K562 (cell line): ENCODE measurements around the gene ANO1. TPM values are rescaled to one million over a fixed set of nuclear protein-coding genes. Genes with fewer than 3 reads are reported as not detected.

Source experiments
- ATAC-seq: fragments of 200-7000 bp; cut with Tn5 transposase; 3 replicates; pipeline ENCODE4 v1.9.1; 2020; ENCODE audit warnings: moderate library complexity
- BruUV-seq: library from RNA; stranded (reverse); fragments of 400-500 nt; replicated peaks from 2 replicates; lab custom pipeline; 2021; lab: Mats Ljungman, UMichigan
- CTCF ChIA-PET: fragments of 300-600 bp; formaldehyde crosslinking; extraction: SDS; loops from one replicate; lab custom pipeline; 2021; ENCODE audit warnings: low intra/inter-chr PET ratio; lab: Yijun Ruan, JAX
- POLR2A ChIA-PET: fragments of 300-600, 350-650 bp; sonication (Branson Sonifier 250); formaldehyde crosslinking; extraction: SDS; loops from one replicate; lab custom pipeline; 2021; ENCODE audit warnings: antibody characterized with exemption, inconsistent platforms; lab: Yijun Ruan, JAX
- DNase-seq, 4 experiments: peaks; one replicate each; pipeline versions ENCODE4 v3.0.0 to v3.0.0-alpha.2; 2011 to 2018; ENCODE audit warnings: low spot score in 3 of 4, mixed read lengths in 3 of 4; ENCODE audit errors: extremely low read depth in 1 of 4
- FAIRE-seq: peaks from 2 replicates; lab custom pipeline; 2011; peaks lifted over from hg19 to GRCh38; lab: Jason Lieb, UNC
- H2AFZ ChIP-seq: 2 replicates; pipeline ENCODE4 v1.6.0; 2011; ENCODE audit warnings: low read depth, low read length, control low read depth, inconsistent platforms
- H3K27ac ChIP-seq: fragments of 200-600 bp; 3 replicates; pipeline ENCODE4 v1.8.0; 2011; ENCODE audit warnings: low read depth, mild to moderate bottlenecking, control low read depth, inconsistent platforms, low read length, moderate library complexity, mixed read lengths; ENCODE audit errors: extremely low read depth
- H3K27me3 ChIP-seq, 2 experiments: fragments of 300-600 bp in 1 of 2; 2 replicates in 1 of 2; 3 replicates in 1 of 2; pipeline versions ENCODE4 v1.6.0 to v1.8.0; 2011; ENCODE audit warnings: inconsistent platforms in 2 of 2, low read length in 2 of 2, mild to moderate bottlenecking in 1 of 2, mixed read lengths in 1 of 2, moderate library complexity in 1 of 2; ENCODE audit not compliant: control insufficient read depth in 2 of 2, insufficient read depth in 2 of 2
- H3K36me3 ChIP-seq: fragments of 300-600 bp; 3 replicates; pipeline ENCODE4 v1.8.0; 2011; ENCODE audit warnings: mild to moderate bottlenecking, low read length, inconsistent platforms; ENCODE audit not compliant: control insufficient read depth, insufficient read depth
- H3K4me1 ChIP-seq, 2 experiments: fragments of 200-600 bp in 1 of 2; replicated peaks in 1 of 2; 2 replicates in 1 of 2; 3 replicates in 1 of 2; pipeline versions ENCODE4 v1.5.1 to v1.8.0; 2011; ENCODE audit warnings: inconsistent platforms in 2 of 2, low read length in 2 of 2, mild to moderate bottlenecking in 1 of 2, mixed read lengths in 1 of 2, moderate library complexity in 1 of 2; ENCODE audit not compliant: control insufficient read depth in 2 of 2, insufficient read depth in 2 of 2
- H3K4me2 ChIP-seq: 2 replicates; pipeline ENCODE4 v1.6.1; 2011; ENCODE audit warnings: low read length, control low read depth, inconsistent platforms, mixed read lengths; ENCODE audit not compliant: insufficient read depth
- H3K4me3 ChIP-seq: fragments of 200-600 bp; sonication (generic), shearing (Covaris generic); 2 replicates; pipeline ENCODE4 v1.5.1; 2016; ENCODE audit warnings: control low read depth, inconsistent platforms
- H3K79me2 ChIP-seq: fragments of 200-600 bp; 3 replicates; pipeline ENCODE4 v1.8.0; 2011; ENCODE audit warnings: low read length, inconsistent platforms; ENCODE audit not compliant: control insufficient read depth, insufficient read depth
- H3K9ac ChIP-seq, 2 experiments: 2 replicates each; pipeline versions ENCODE4 v1.6.0 to v1.6.1; 2011; ENCODE audit warnings: low read depth in 2 of 2, low read length in 2 of 2, control low read depth in 1 of 2, inconsistent platforms in 1 of 2, mild to moderate bottlenecking in 1 of 2, mixed read lengths in 1 of 2; ENCODE audit not compliant: insufficient read depth in 1 of 2
- H3K9me1 ChIP-seq: one replicate; pipeline ENCODE4 v1.6.0; 2011; ENCODE audit warnings: inconsistent platforms, mild to moderate bottlenecking, low read length, moderate library complexity; ENCODE audit not compliant: control insufficient read depth, insufficient read depth
- H3K9me3 ChIP-seq: replicated peaks from 2 replicates; pipeline ENCODE4 v1.5.1; 2011; ENCODE audit warnings: low read depth, low read length, inconsistent platforms; ENCODE audit not compliant: control insufficient read depth, insufficient read depth
- H4K20me1 ChIP-seq: replicated peaks from 2 replicates; pipeline ENCODE4 v1.6.1; 2011; ENCODE audit warnings: low read length, inconsistent platforms, mixed read lengths; ENCODE audit not compliant: control insufficient read depth, insufficient read depth
- BACH1 ChIP-seq: fragments of 200-800 bp; sonication (Bioruptor generic); IDR thresholded peaks from 2 replicates; pipeline ENCODE4 v1.6.1; 2016; ENCODE audit warnings: missing genetic modification characterization, missing compliant biosample characterization
- CBX5 ChIP-seq: IDR thresholded peaks from 2 replicates; pipeline ENCODE4 v1.6.1; 2014; ENCODE audit warnings: low read depth, borderline replicate concordance
- CLOCK ChIP-seq: fragments of 250-450 bp; sonication (Bioruptor Pico); IDR thresholded peaks from 2 replicates; pipeline ENCODE4 v1.4.0; 2020; ENCODE audit warnings: mild to moderate bottlenecking, moderate library complexity, borderline replicate concordance
- DPF2 ChIP-seq: fragments of 450-650 bp; IDR thresholded peaks from 2 replicates; pipeline ENCODE4 v1.6.1; 2016
- GTF2A2 ChIP-seq: IDR thresholded peaks from 2 replicates; pipeline ENCODE4 v1.6.1; 2016; ENCODE audit warnings: mild to moderate bottlenecking, missing genetic modification characterization, missing compliant biosample characterization
- HSF4 ChIP-seq: fragments of 250-450 bp; sonication (Bioruptor Pico); IDR thresholded peaks from 2 replicates; pipeline ENCODE4 v2.1.2; 2022; ENCODE audit warnings: mild to moderate bottlenecking, moderate library complexity, borderline replicate concordance
- MEF2D ChIP-seq: conservative IDR thresholded peaks from 2 replicates; pipeline ENCODE4 v1.6.1; 2016; ENCODE audit warnings: low read depth, missing genetic modification characterization, missing compliant biosample characterization
- SPI1 ChIP-seq: IDR thresholded peaks from 2 replicates; pipeline ENCODE4 v1.6.1; 2011; ENCODE audit warnings: low read depth, low read length, control low read depth, borderline replicate concordance
- TAL1 ChIP-seq: fragments of 450-650 bp; IDR thresholded peaks from 2 replicates; pipeline ENCODE4 v1.6.1; 2016; ENCODE audit warnings: mild to moderate bottlenecking
- ZNF197 ChIP-seq: fragments of 200-800 bp; sonication (Bioruptor generic); IDR thresholded peaks from 2 replicates; pipeline ENCODE4 v1.6.1; 2016; ENCODE audit warnings: low read depth, missing genetic modification characterization, missing compliant biosample characterization
- ZNF586 ChIP-seq: fragments of 450-650 bp; formaldehyde crosslinking; conservative IDR thresholded peaks from 2 replicates; pipeline ENCODE4 v1.4.0; 2020; ENCODE audit warnings: mild to moderate bottlenecking, moderate library complexity
- WGBS: fragments of 100-300 bp; shearing (Covaris generic); methylation state at CpG from one replicate; pipeline ENCODE4 v1.1.6; 2016; ENCODE audit warnings: low coverage, mixed read lengths; ENCODE audit not compliant: insufficient coverage; ENCODE audit errors: missing lambda C conversion rate; 5-methylcytosine and 5-hydroxymethylcytosine counted together
- in situ Hi-C: fragments of 300-500 bp; cut with MboI; formaldehyde crosslinking; loops from 4 replicates; pipeline ENCODE4 v1.15.0; 2018; ENCODE audit warnings: inconsistent platforms, mixed read lengths
- intact Hi-C: fragments of 100-400 bp; cut with micrococcal nuclease; formaldehyde crosslinking; loops from 2 replicates; pipeline ENCODE4 v1.14.2; 2022
- polyA plus RNA-seq, 8 experiments: library from polyadenylated mRNA; depleted of rRNA in 4 of 8; stranded (reverse) in 5 of 8; unstranded in 3 of 8; fragments of >200 nt; fragmentation: Nextera tagmentation in 2 of 8; fragmentation: Illumina TruSeq in 1 of 8; extraction: Ambion mirVana in 2 of 8; extraction: Trizol in 1 of 8; gene quantifications; 2 replicates each; pipeline versions ENCODE4 v1.2.1 to v1.2.3, GENCODE V29; 2011 to 2014; ENCODE audit warnings: inconsistent platforms in 1 of 8, missing spikeins in 1 of 8
- total RNA-seq, 7 experiments: library from RNA; depleted of rRNA in 6 of 7; stranded (reverse); fragments of >200 nt in 6 of 7; fragmentation: Illumina TruSeq in 2 of 7; extraction: Trizol in 2 of 7; gene quantifications; 2 replicates each; pipeline versions ENCODE4 v1.2.1 to v1.2.3, GENCODE V29; 2011 to 2021; ENCODE audit warnings: low replicate concordance in 1 of 7

Gene ANO1
- total and polyA plus RNA-seq, 9 of the 15 experiments (the other 6 are each of a cell fraction or from before 2014, with no cell fraction given) = not detected

- TF ChIP-seq GTF2A2 (tag) = no peak
- TF ChIP-seq MEF2D (tag) = no peak
- TF ChIP-seq ZNF197 = no peak
- no peak for TF ChIP-seq DPF2
- no peak for TF ChIP-seq HSF4 (CRISPR knock-in tag)
- TF ChIP-seq CBX5 = no peak
- no peak for TF ChIP-seq BACH1 (tag)
- TF ChIP-seq TAL1 = no peak
- TF ChIP-seq ZNF586 = no peak
Observed at GRCh38 chr11:70057080-70057479, 21.0 kb upstream of the ANO1 start (continued).

- ChIA-PET POLR2A (no interaction called here), CTCF (no interaction called here)
- no peak overlapping the region for H3K4me3 ChIP-seq
- no peak overlapping the region for H2AFZ ChIP-seq
- 0% methylated on average over 5 of the region's 5 CpGs for WGBS
- no peaks in the 10 kb centered on the region for H3K79me2 ChIP-seq
- no peaks in the 10 kb centered on the region for H3K4me1 ChIP-seq
- ATAC-seq = no peak
- BruUV-seq = no TSS peak
- peaks cover 6 to 36% of the 10 kb centered on the region in 2 experiments for H3K27me3 ChIP-seq
- intact Hi-C loops = no loop called here
- no peak overlapping the region for H3K4me2 ChIP-seq
- no peak overlapping the region for H3K27ac ChIP-seq
- TF ChIP-seq CLOCK (CRISPR knock-in tag) (no peak), SPI1 (0 out of 2 replicates have a peak, but pooled peaks have one; percentile 6)
- TF ChIP-seq, all 486 proteins: peak for 1
- FAIRE-seq = no peak
- no peak for DNase-seq
- in situ Hi-C loops = no loop called here
- Histone ChIP-seq H3K9ac (no peak overlapping the region), H3K36me3 (no peaks in the 10 kb centered on the region), H3K9me3 (no peaks in the 10 kb centered on the region), H3K9me1 (no peaks in the 10 kb centered on the region), H4K20me1 (no peaks in the 10 kb centered on the region)
Observed at GRCh38 chr11:70059971-70060370, 18.1 kb upstream of the ANO1 start.
